HG03342 (cell line): Measurements from ENCODE around the gene MAN2A2.
A peak's percentile ranks its signal among the peaks of the same experiment; 100 is the strongest.

ENCODE experiments used
- ATAC-seq: cut with Tn5 transposase; IDR thresholded peaks from one replicate; pipeline ENCODE4 v1.9.1; 2021; ENCODE audit warnings: mild to moderate bottlenecking, moderate library complexity; ENCODE audit not compliant: unreplicated experiment

Gene MAN2A2

GRCh38 chr15:90902840-90903732 is at the start of gene MAN2A2:
MAN2A2 (plus strand) TSS chr15:90903302; CDS start chr15:90904208, 906 bp downstream.
- peak; percentile 50 for ATAC-seq

GRCh38 chr15:90855139-90855538 is 48.0 kb upstream of the MAN2A2 start:
- no peak for ATAC-seq

- no peak for ATAC-seq
Observed at GRCh38 chr15:90857337-90857736, 45.8 kb upstream of the MAN2A2 start.

- ATAC-seq: no peak
Observed at GRCh38 chr15:90857883-90858443, 45.1 kb upstream of the MAN2A2 start.

- no peak for ATAC-seq
Observed at GRCh38 chr15:90859234-90860131, 43.6 kb upstream of the MAN2A2 start.

GRCh38 chr15:90860450-90860849 is 42.7 kb upstream of the MAN2A2 start:
- no peak for ATAC-seq

GRCh38 chr15:90860942-90861675 is 42.0 kb upstream of the MAN2A2 start:
- ATAC-seq: no peak

GRCh38 chr15:90862487-90862886 is 40.6 kb upstream of the MAN2A2 start:
- ATAC-seq: no peak

GRCh38 chr15:90862964-90863778 is 39.9 kb upstream of the MAN2A2 start:
- no peak for ATAC-seq

- ATAC-seq: no peak
Observed at GRCh38 chr15:90863987-90864386, 39.1 kb upstream of the MAN2A2 start.

- no peak for ATAC-seq
Observed at GRCh38 chr15:90864507-90864906, 38.6 kb upstream of the MAN2A2 start.

GRCh38 chr15:90865702-90866101 is 37.4 kb upstream of the MAN2A2 start:
- ATAC-seq: no peak

- ATAC-seq: no peak
Observed at GRCh38 chr15:90866161-90866715, 36.9 kb upstream of the MAN2A2 start.

- ATAC-seq: no peak
Observed at GRCh38 chr15:90866800-90867199, 36.3 kb upstream of the MAN2A2 start.

- no peak for ATAC-seq
Observed at GRCh38 chr15:90868261-90868689, 34.8 kb upstream of the MAN2A2 start, which contains the start of gene FURIN. FURIN (plus strand) TSS chr15:90868588; CDS start chr15:90875741, 7,153 bp downstream.

GRCh38 chr15:90869140-90869541 is 34.0 kb upstream of the MAN2A2 start:
- no peak for ATAC-seq

GRCh38 chr15:90869601-90870353 is 33.3 kb upstream of the MAN2A2 start:
- no peak for ATAC-seq

GRCh38 chr15:90870354-90871138 is 32.6 kb upstream of the MAN2A2 start:
- ATAC-seq: no peak
